Adrenal gland (tissue), 12 donors: Measurements from ENCODE around the gene CCDC148. TPM values are rescaled to one million over a fixed set of nuclear protein-coding genes. Genes with fewer than 3 reads are reported as not detected.
A peak's percentile ranks its signal among the peaks of the same experiment; 100 is the strongest.

Source experiments
- DNase-seq, 7 donors: peaks; one replicate each; pipeline ENCODE4 v3.0.0-alpha.2; 2019 to 2020
- H3K27ac ChIP-seq, 5 donors: fragments of 200-600 bp; sonication (generic) in 4 of 5; 1 replicate in 3 of 5; 2 replicates in 2 of 5; pipeline versions ENCODE4 v1.5.1 to v1.8.0; 2016 to 2020; ENCODE audit warnings: mild to moderate bottlenecking in 1 of 5
- H3K27me3 ChIP-seq: fragments of 200-600 bp; 2 replicates; pipeline ENCODE4 v1.8.0; 2021
- H3K36me3 ChIP-seq, 2 donors: fragments of 200-600 bp; replicated peaks in 1 of 2; 1 replicate in 1 of 2; 2 replicates in 1 of 2; pipeline versions ENCODE4 v1.5.1 to v1.8.0; 2018 to 2022
- H3K4me1 ChIP-seq, 2 donors: fragments of 200-600 bp; replicated peaks in 1 of 2; 1 replicate in 1 of 2; 2 replicates in 1 of 2; pipeline versions ENCODE4 v1.5.1 to v1.8.0; 2018 to 2021
- H3K4me3 ChIP-seq, 4 donors: fragments of 200-600 bp; sonication (generic) in 3 of 4; one replicate each; pipeline ENCODE4 v1.5.1; 2016 to 2018
- H3K9me3 ChIP-seq, 3 donors: fragments of 200-600 bp; sonication (generic) in 1 of 3; replicated peaks in 1 of 3; 1 replicate in 2 of 3; 2 replicates in 1 of 3; pipeline versions ENCODE4 v1.5.1 to v1.8.0; 2016 to 2021
- CTCF ChIP-seq, 6 experiments: fragments of 450-650 bp in 4 of 6; fragments of 200-600 bp in 2 of 6; sonication (generic) in 1 of 6; IDR thresholded peaks; 1 replicate in 5 of 6; 2 replicates in 1 of 6; pipeline versions ENCODE4 v1.5.1 to v1.8.0; 2016 to 2021; ENCODE audit warnings: antibody characterized with exemption in 6 of 6, mild to moderate bottlenecking in 2 of 6, moderate library complexity in 1 of 6
- POLR2A ChIP-seq, 2 donors: fragments of 450-650 bp; IDR thresholded peaks; one replicate each; pipeline ENCODE4 v1.6.1; 2017; ENCODE audit warnings: antibody characterized with exemption in 2 of 2, mild to moderate bottlenecking in 2 of 2, moderate library complexity in 1 of 2
- WGBS, 4 donors: extraction: QIAGEN DNeasy Blood & Tissue Kit in 2 of 4; methylation state at CpG; one replicate each; pipeline versions ENCODE4 v1.1.5 to v1.1.7; 2013 to 2017; 5-methylcytosine and 5-hydroxymethylcytosine counted together
- intact Hi-C, 2 donors: fragments of 100-400 bp; cut with DNase I; formaldehyde crosslinking; loops; one replicate each; pipeline versions ENCODE4 v1.14.1 to v1.15.0; 2022 to 2023
- polyA plus RNA-seq, 3 donors: library from polyadenylated mRNA; stranded (reverse); fragments of 200-250 nt in 2 of 3; fragments of 350-450 nt in 1 of 3; fragmentation: Illumina TruSeq in 1 of 3; extraction: RNeasy Lipid Tissue Mini Kit (QIAGEN cat#74804) in 1 of 3; gene quantifications; one replicate each; pipeline ENCODE4 v1.2.3, GENCODE V29; 2013 to 2014
- total RNA-seq, 9 donors: library from RNA; depleted of rRNA in 4 of 9; stranded (reverse); fragments of >200 nt in 4 of 9; fragments of 120-200 nt in 1 of 9; fragmentation: NEBNext Ultra II Directional in 1 of 9; extraction: Animal tissue kit (Norgen Biotek cat#: 25700) in 1 of 9; gene quantifications; one replicate each; pipeline versions ENCODE4 v1.1.0 to v1.2.4, GENCODE V29; 2013 to 2023
- donor health status: healthy with polysubstance abuse.
- donor health status: Bipolar disorder and iron deficiency.
- donor health status: DM: yes; HTN: yes; CAD: no.
- donor health status: DM: no; HTN: no; CAD: no.
- donor health status: DM: no; HTN: no; CAD: no.
- donor health status: DM: yes; HTN: yes; CAD: no.

The CCDC148 gene
- total and polyA plus RNA-seq, 12 donors, result 0.24 to 1.6 (median 0.56) TPM; not detected in 2

- Histone ChIP-seq H3K4me3 (peak overlapping the region in 1 of 4 donors; percentile 97), H3K4me1 (peaks cover 0 to 17% of the 10 kb centered on the region in 2 donors), H3K9me3 (no peaks in the 10 kb centered on the region), H3K27me3 (no peaks in the 10 kb centered on the region), H3K36me3 (no peaks in the 10 kb centered on the region), H3K27ac (no peak overlapping the region)
- no peak for DNase-seq
- TF ChIP-seq CTCF (IDR thresholded peaks at IDR 0.05) (no peak), POLR2A (IDR thresholded peaks at IDR 0.05) (no peak)
- WGBS, 4 donors, result 67 to 72% (median 69%) methylated on average over 9 of the region's 9 CpGs
- intact Hi-C loops, result loop anchor here in 1 of 2 donors (10.0 kb wide), 2 partner anchors 285 to 425 kb away; no protein-coding TSS in a partner anchor
These were observed 2.8 kb upstream of the CCDC148 start for GRCh38 chr2:158459161-158460003.

GRCh38 chr2:158458617-158458920, 2.0 kb upstream of the CCDC148 start:
- Histone ChIP-seq H3K4me1 (peaks cover 0 to 17% of the 10 kb centered on the region in 2 donors), H3K9me3 (no peaks in the 10 kb centered on the region), H3K36me3 (no peaks in the 10 kb centered on the region), H3K27me3 (no peaks in the 10 kb centered on the region), H3K4me3 (peak overlapping the region in 1 of 4 donors; percentile 97), H3K27ac (peak overlapping the region in 1 of 5 donors; percentile 95)
- WGBS, 4 donors, result 26 to 31% (median 30%) methylated on average over 9 of the region's 9 CpGs
- intact Hi-C loops, result loop anchor here in 1 of 2 donors (10.0 kb wide), 2 partner anchors 286 to 424 kb away; no protein-coding TSS in a partner anchor
- DNase-seq, result no peak
- no peak for TF ChIP-seq POLR2A (IDR thresholded peaks at IDR 0.05)
- no peak for TF ChIP-seq CTCF (IDR thresholded peaks at IDR 0.05)

- H3K27ac ChIP-seq, result peak overlapping the region; percentile 68 to 96 (median 94)
- peak in 6 of 7 donors; percentile 69 to 91 (median 82) for DNase-seq
- H3K36me3 ChIP-seq, result no peaks in the 10 kb centered on the region
- TF ChIP-seq CTCF (IDR thresholded peaks at IDR 0.05) (peak in 5 of 6 experiments; percentile 21 to 59 (median 46)), POLR2A (IDR thresholded peaks at IDR 0.05) (peak; percentile 55 to 90)
- H3K4me1 ChIP-seq, result peaks cover 0 to 17% of the 10 kb centered on the region in 2 donors
- intact Hi-C loops, result loop anchor here in 1 of 2 donors (10.0 kb wide), 2 partner anchors 287 to 423 kb away; no protein-coding TSS in a partner anchor
- H3K9me3 ChIP-seq, result no peaks in the 10 kb centered on the region
- 0 to 1% (median 0%) methylated on average over 6 to 61 of the region's 61 CpGs for WGBS, 4 donors
- no peaks in the 10 kb centered on the region for H3K27me3 ChIP-seq
- peak overlapping the region; percentile 37 to 97 (median 64) for H3K4me3 ChIP-seq
These were observed 1.5 kb upstream of the CCDC148 start for GRCh38 chr2:158457826-158458616.
